Colonic mucosa (tissue), 4 donors: ENCODE data around the gene MKRN2OS. TPM values are rescaled to one million over a fixed set of nuclear protein-coding genes. Genes with fewer than 3 reads are reported as not detected.

Experiments
- DNase-seq: peaks from one replicate; pipeline ENCODE4 v3.0.0-alpha.2; 2020
- H3K27ac ChIP-seq: fragments of 200-600 bp; one replicate; pipeline ENCODE4 v1.8.0; 2021
- H3K27me3 ChIP-seq: fragments of 200-600 bp; one replicate; pipeline ENCODE4 v1.8.0; 2021
- H3K36me3 ChIP-seq: fragments of 200-600 bp; one replicate; pipeline ENCODE4 v1.8.0; 2021
- H3K4me1 ChIP-seq: fragments of 200-600 bp; one replicate; pipeline ENCODE4 v1.8.0; 2021; ENCODE audit warnings: mild to moderate bottlenecking
- H3K4me3 ChIP-seq: fragments of 200-600 bp; one replicate; pipeline ENCODE4 v1.8.0; 2021
- H3K9ac ChIP-seq, 2 donors: one replicate each; pipeline ENCODE4 v1.7.0; 2013; ENCODE audit warnings: control low read depth in 2 of 2, low read depth in 2 of 2, low read length in 2 of 2
- H3K9me3 ChIP-seq: fragments of 200-600 bp; one replicate; pipeline ENCODE4 v1.8.0; 2021
- CTCF ChIP-seq: fragments of 200-600 bp; IDR thresholded peaks from one replicate; pipeline ENCODE4 v1.8.0; 2022; ENCODE audit warnings: antibody characterized with exemption, mild to moderate bottlenecking
- intact Hi-C: fragments of 100-400 bp; cut with DNase I; formaldehyde crosslinking; loops from one replicate; pipeline ENCODE4 v1.14.1; 2022
- total RNA-seq, 2 donors: library from RNA; stranded (reverse); fragmentation: NEBNext Ultra II Directional in 1 of 2; extraction: Animal tissue kit (Norgen Biotek cat#: 25700) in 1 of 2; gene quantifications; one replicate each; pipeline ENCODE4 v1.2.1, GENCODE V29; 2021
- donor health status: healthy.
- donor health status: DM: no; HTN: no; CAD: no.
- donor health status: DM: no; HTN: no; CAD: no.

Gene MKRN2OS
- total RNA-seq, 2 donors from 2014 or later = 6.1 to 6.5 TPM

DNA sequence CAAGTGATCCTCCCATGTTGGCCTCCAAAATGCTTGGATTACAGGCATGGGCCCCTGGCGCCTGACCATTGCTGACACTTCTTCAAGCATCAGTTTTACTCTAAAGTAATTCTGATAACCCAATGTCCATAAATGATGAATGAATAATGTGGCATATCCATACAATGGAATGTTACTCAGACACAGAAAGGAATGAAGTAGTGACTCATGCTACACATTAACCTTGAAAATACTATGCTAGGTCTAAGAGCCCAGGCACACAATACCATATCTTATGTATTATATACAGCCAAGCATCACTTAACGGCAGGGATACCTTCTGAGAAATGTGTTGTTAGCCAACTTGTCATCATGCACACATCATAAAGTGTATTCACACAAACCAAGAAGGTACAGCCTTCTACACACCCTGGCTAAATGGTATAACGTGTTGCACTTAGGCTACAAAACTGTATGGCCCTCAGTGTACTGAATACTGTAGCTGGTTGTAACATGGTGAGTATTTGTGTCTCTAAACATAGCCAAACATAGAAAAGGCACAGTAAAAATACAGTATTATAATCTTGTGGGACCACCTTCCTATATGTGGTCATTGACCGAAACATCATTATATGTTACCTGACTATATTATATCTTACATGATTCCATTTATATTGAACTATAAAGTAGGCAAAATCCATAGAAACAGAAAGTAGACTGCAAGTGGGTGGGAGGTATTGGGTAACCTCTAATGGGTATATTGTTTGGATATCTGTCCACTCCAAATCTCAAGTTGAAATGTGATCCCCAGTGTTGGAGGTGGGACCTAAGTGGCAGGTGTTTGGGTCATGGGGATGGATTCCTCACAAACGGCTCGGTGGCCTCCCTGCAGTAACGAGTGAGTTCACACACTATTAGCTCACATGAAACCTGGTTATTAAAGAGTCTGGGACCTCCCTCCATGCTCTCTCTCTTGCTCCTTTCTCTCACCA, 43.0 kb upstream of the MKRN2OS start:
- Histone ChIP-seq H3K4me1 (no peaks in the 10 kb centered on the region), H3K36me3 (peaks cover 18% of the 10 kb centered on the region), H3K27ac (no peak overlapping the region), H3K9ac (no peak overlapping the region), H3K4me3 (no peak overlapping the region), H3K9me3 (no peaks in the 10 kb centered on the region), H3K27me3 (no peaks in the 10 kb centered on the region)
- intact Hi-C loops = no loop called here
- TF ChIP-seq CTCF = no peak
- DNase-seq = no peak

- intact Hi-C loops = no loop called here
- no peak for TF ChIP-seq CTCF
- H3K9ac ChIP-seq = no peak overlapping the region
- no peak overlapping the region for H3K4me3 ChIP-seq
- no peak for DNase-seq
- H3K9me3 ChIP-seq = no peaks in the 10 kb centered on the region
- H3K36me3 ChIP-seq = peaks cover 18% of the 10 kb centered on the region
- no peaks in the 10 kb centered on the region for H3K27me3 ChIP-seq
- no peak overlapping the region for H3K27ac ChIP-seq
- H3K4me1 ChIP-seq = no peaks in the 10 kb centered on the region
Measured at GRCh38 chr3:12586403-12586802, 41.1 kb upstream of the MKRN2OS start.

DNA sequence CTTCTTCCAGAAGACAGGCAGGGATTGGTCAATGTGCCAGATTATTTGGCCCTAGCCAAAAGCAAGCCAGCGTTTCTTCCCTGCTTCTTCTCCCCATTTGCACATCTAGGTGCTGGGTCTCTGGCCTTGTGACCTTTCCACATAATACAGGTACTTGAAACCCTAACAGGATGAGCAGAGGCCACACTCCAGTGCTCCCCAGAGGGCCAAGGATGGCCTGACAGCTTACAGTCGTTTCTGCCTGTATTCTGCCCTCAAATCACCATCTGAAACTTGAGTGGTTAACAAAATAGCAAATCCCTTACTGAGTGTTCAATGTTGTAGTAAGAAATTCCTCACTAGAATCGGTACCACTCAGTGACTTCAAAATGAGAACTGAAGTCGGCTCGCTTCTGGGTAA, 40.7 kb upstream of the MKRN2OS start:
- no peaks in the 10 kb centered on the region for H3K27me3 ChIP-seq
- no peak overlapping the region for H3K4me3 ChIP-seq
- no peak overlapping the region for H3K9ac ChIP-seq
- no peak for TF ChIP-seq CTCF
- DNase-seq = no peak
- intact Hi-C loops = no loop called here
- H3K36me3 ChIP-seq = peaks cover 18% of the 10 kb centered on the region
- no peaks in the 10 kb centered on the region for H3K4me1 ChIP-seq
- H3K9me3 ChIP-seq = no peaks in the 10 kb centered on the region
- no peak overlapping the region for H3K27ac ChIP-seq

GRCh38 chr3:12585181-12585580, 39.9 kb upstream of the MKRN2OS start:
- H3K36me3 ChIP-seq = peaks cover 18% of the 10 kb centered on the region
- H3K4me1 ChIP-seq = no peaks in the 10 kb centered on the region

DNA sequence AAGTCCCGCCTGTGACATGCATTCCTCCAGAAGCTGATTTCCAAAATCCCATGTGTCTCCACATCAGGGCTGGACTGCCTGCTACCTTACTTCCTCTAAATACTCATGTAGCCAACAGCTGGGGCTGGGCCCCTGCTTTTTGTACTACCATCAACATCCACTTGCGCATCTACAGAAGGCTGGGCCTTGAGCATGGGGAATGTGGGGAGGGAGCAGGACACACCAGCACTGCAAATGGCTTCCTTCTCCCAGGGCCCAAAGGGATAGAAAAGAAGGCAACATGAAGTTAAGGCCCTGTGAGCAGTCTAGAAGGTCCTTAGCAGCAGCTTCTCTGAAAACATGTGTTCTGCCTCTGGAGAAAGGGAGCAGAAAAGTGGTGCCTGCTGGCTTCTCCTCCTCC, 38.8 kb upstream of the MKRN2OS start:
- intact Hi-C loops = no loop called here
- H3K9ac ChIP-seq = no peak overlapping the region
- no peak overlapping the region for H3K27ac ChIP-seq
- H3K4me1 ChIP-seq = no peaks in the 10 kb centered on the region
- peaks cover 18% of the 10 kb centered on the region for H3K36me3 ChIP-seq
- H3K27me3 ChIP-seq = no peaks in the 10 kb centered on the region
- H3K4me3 ChIP-seq = no peak overlapping the region
- DNase-seq = no peak
- TF ChIP-seq CTCF = no peak
- no peaks in the 10 kb centered on the region for H3K9me3 ChIP-seq

More at GRCh38 chr3:12585181-12585580, 39.9 kb upstream of the MKRN2OS start:
- intact Hi-C loops = no loop called here
- no peaks in the 10 kb centered on the region for H3K27me3 ChIP-seq
- no peak for TF ChIP-seq CTCF
- H3K4me3 ChIP-seq = no peak overlapping the region
- no peaks in the 10 kb centered on the region for H3K9me3 ChIP-seq
- H3K9ac ChIP-seq = no peak overlapping the region
- H3K27ac ChIP-seq = no peak overlapping the region
- no peak for DNase-seq
